Activated CD4-positive, alpha-beta T cell treated with anti-CD3 and anti-CD28 coated beads, Interleukin-2, Interleukin-4, amounts not matched to agents 100 ng/mL and 50 ng/mL, durations not matched to agents 16 hours and 8 hours (primary cell): Measurements from ENCODE around the gene PSG1.
"Not testable (repeated sequence)": the region's sequence is repeated elsewhere in the genome, so short reads cannot be mapped to it uniquely, and the experiment has no call there.

Source experiments
- DNase-seq: peaks from one replicate; pipeline ENCODE4 v3.0.0-alpha.2; 2020; ENCODE audit warnings: low spot score

The PSG1 gene

GRCh38 chr19:42879613-42880012, at the start of gene PSG1:
TSS of gene PSG1 (minus strand) at chr19:42879713. CDS start at chr19:42879581, 132 bp downstream.
- DNase-seq, result no peak

GRCh38 chr19:42928896-42929295, 49.4 kb upstream of the PSG1 start:
- DNase-seq, result no peak

- DNase-seq, result no peak
These were observed 47.3 kb upstream of the PSG1 start for GRCh38 chr19:42926781-42927180.

GRCh38 chr19:42923106-42923505, 43.6 kb upstream of the PSG1 start:
- peak; percentile 39 for DNase-seq

GRCh38 chr19:42920971-42921370, 41.5 kb upstream of the PSG1 start:
- not testable (repeated sequence) for DNase-seq

- DNase-seq, result no peak
These were observed 40.2 kb upstream of the PSG1 start for GRCh38 chr19:42919757-42920079.

GRCh38 chr19:42919070-42919756, 39.7 kb upstream of the PSG1 start:
- DNase-seq, result not testable (repeated sequence)

- DNase-seq, result not testable (repeated sequence)
These were observed 39.0 kb upstream of the PSG1 start for GRCh38 chr19:42918377-42919069.

- not testable (repeated sequence) for DNase-seq
These were observed 38.1 kb upstream of the PSG1 start, which contains the start of gene PSG6 for GRCh38 chr19:42917634-42918033. TSS of gene PSG6 (minus strand) at chr19:42917894. CDS start at chr19:42917792, 102 bp downstream.

GRCh38 chr19:42916931-42917330, 37.4 kb upstream of the PSG1 start:
- not testable (repeated sequence) for DNase-seq

GRCh38 chr19:42913516-42913915, 34.0 kb upstream of the PSG1 start:
- not testable (repeated sequence) for DNase-seq

- DNase-seq, result not testable (repeated sequence)
These were observed 33.4 kb upstream of the PSG1 start for GRCh38 chr19:42912941-42913340.

- not testable (repeated sequence) for DNase-seq
These were observed 32.2 kb upstream of the PSG1 start for GRCh38 chr19:42911731-42912130.

- DNase-seq, result not testable (repeated sequence)
These were observed 26.6 kb upstream of the PSG1 start for GRCh38 chr19:42906162-42906561.

- not testable (repeated sequence) for DNase-seq
These were observed 21.0 kb upstream of the PSG1 start for GRCh38 chr19:42900561-42900960.

- DNase-seq, result not testable (repeated sequence)
These were observed 20.2 kb upstream of the PSG1 start for GRCh38 chr19:42899674-42900073.

GRCh38 chr19:42899110-42899509, 19.6 kb upstream of the PSG1 start:
- not testable (repeated sequence) for DNase-seq

- DNase-seq, result not testable (repeated sequence)
These were observed 19.1 kb upstream of the PSG1 start for GRCh38 chr19:42898656-42899055.

- not testable (repeated sequence) for DNase-seq
These were observed 18.2 kb upstream of the PSG1 start for GRCh38 chr19:42897729-42898128.

GRCh38 chr19:42890446-42890845, 10.9 kb upstream of the PSG1 start:
- DNase-seq, result not testable (repeated sequence)

GRCh38 chr19:42887876-42888445, 8.4 kb upstream of the PSG1 start:
- not testable (repeated sequence) for DNase-seq

GRCh38 chr19:42882730-42883129, 3.2 kb upstream of the PSG1 start:
- DNase-seq, result not testable (repeated sequence)

- DNase-seq, result not testable (repeated sequence)
These were observed 2.5 kb upstream of the PSG1 start for GRCh38 chr19:42882010-42882409.
